Measurements from ENCODE around the gene ANTXR1. TPM values are rescaled to one million over a fixed set of nuclear protein-coding genes. Genes with fewer than 3 reads are reported as not detected.

ANTXR1 gene
- total and polyA plus RNA-seq, 9 of the 15 experiments (the other 6 are each of a cell fraction or from before 2014, with no cell fraction given) = 0.07 to 1.00 (median 0.54) TPM

DNA sequence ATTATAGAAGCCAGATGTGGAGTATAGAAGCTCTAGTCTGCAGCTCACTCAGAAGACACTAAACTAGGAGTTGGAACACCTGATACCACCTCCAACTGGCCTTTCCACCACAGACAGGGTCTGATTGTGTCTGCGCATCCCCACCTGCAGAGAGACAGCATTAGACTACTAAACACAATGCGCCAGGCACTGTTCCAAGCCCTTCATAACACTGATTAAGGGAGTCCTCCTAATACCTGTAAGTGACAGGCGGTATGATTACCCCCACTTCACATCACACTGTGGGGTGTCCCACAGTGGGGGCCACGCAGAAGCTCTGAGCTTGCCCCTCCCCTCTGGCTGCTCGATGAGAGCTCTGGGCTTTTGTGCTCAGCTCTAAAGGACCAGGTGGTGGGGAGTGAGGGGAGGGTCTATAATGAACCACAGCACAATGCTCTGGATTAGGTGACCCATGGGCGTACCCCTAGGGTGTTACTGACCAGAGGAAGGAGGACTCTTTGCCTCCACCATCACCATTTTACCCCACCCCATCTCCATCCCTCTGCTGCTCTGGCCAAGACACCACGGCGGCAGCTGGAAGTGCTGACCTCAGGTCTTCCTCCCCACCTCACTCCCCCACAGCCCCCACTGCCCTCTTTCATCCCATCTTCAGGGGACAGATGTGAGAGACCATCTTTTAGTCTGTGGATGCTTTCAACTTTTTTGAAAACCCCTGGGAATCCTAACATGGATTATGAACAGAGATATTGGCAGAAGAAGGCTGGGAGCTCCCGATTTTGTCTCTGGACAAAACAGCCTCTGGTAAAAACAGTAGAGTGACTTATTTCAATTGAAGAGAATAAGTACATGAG is 228.9 kb downstream of the ANTXR1 start:
- H3K27me3 ChIP-seq (ENCODE audit: control insufficient read depth in 2 of 2, insufficient read depth in 2 of 2, low read length in 2 of 2) = peaks cover 2 to 29% of the 10 kb centered on the region in 2 experiments; a peak in 4 of 5 replicates
- no peak overlapping the region for H2AFZ ChIP-seq (ENCODE audit: low read depth, low read length)
- H3K9ac ChIP-seq (ENCODE audit: insufficient read depth in 1 of 2, low read depth in 2 of 2, low read length in 2 of 2) = no peak overlapping the region
- H3K4me2 ChIP-seq (ENCODE audit: insufficient read depth, low read length) = no peak overlapping the region
- in situ Hi-C loops (cut with MboI) = no loop called here
- H4K20me1 ChIP-seq (replicated peaks; ENCODE audit: control insufficient read depth, insufficient read depth, low read length) = no peaks in the 10 kb centered on the region
- FAIRE-seq (no peak), DNase-seq (ENCODE audit: extremely low read depth in 1 of 4, low spot score in 3 of 4) (no peak), ATAC-seq (no peak)
- no peaks in the 10 kb centered on the region for H3K4me1 ChIP-seq (replicated peaks in 1 of 2; ENCODE audit: control insufficient read depth in 2 of 2, insufficient read depth in 2 of 2, low read length in 2 of 2)
- H3K27ac ChIP-seq (ENCODE audit: extremely low read depth, low read depth, low read length) = no peak overlapping the region
- WGBS (ENCODE audit: insufficient coverage, low coverage, missing lambda C conversion rate) = 0% methylated on average over 9 of the region's 9 CpGs
- BruUV-seq (replicated peaks) = no TSS peak
- ChIA-PET POLR2A (interaction anchor here (0.7 to 1.2 kb wide), 2 partner anchors 17 to 223 kb away, joined by 3 to 7 read pairs; no protein-coding TSS in a partner anchor), CTCF (ENCODE audit: low intra/inter-chr PET ratio) (no interaction called here)
- intact Hi-C loops (cut with micrococcal nuclease) = no loop called here
- H3K9me1 ChIP-seq (ENCODE audit: control insufficient read depth, insufficient read depth, low read length) = no peaks in the 10 kb centered on the region
- H3K79me2 ChIP-seq (ENCODE audit: control insufficient read depth, insufficient read depth, low read length) = no peaks in the 10 kb centered on the region
- H3K4me3 ChIP-seq = no peak overlapping the region
- H3K9me3 ChIP-seq (replicated peaks; ENCODE audit: control insufficient read depth, insufficient read depth, low read depth, low read length) = no peaks in the 10 kb centered on the region
- no peaks in the 10 kb centered on the region for H3K36me3 ChIP-seq (ENCODE audit: control insufficient read depth, insufficient read depth, low read length)
- TF ChIP-seq, protein P1, sequence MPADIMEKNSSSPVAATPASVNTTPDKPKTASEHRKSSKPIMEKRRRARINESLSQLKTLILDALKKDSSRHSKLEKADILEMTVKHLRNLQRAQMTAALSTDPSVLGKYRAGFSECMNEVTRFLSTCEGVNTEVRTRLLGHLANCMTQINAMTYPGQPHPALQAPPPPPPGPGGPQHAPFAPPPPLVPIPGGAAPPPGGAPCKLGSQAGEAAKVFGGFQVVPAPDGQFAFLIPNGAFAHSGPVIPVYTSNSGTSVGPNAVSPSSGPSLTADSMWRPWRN (IDR thresholded peaks at IDR 0.05; ENCODE audit: low read depth) = no peak
- TF ChIP-seq TOE1 (IDR thresholded peaks at IDR 0.05; ENCODE audit: borderline replicate concordance) (no peak), TOE1 (CRISPR knock-in tag; IDR thresholded peaks at IDR 0.05; ENCODE audit: borderline replicate concordance, low read depth) (no peak), POLR3A (IDR thresholded peaks at IDR 0.05; ENCODE audit: borderline replicate concordance, extremely low read depth, insufficient read depth, insufficient read length) (no peak), CBFA2T2 (conservative IDR thresholded peaks at IDR 0.05) (no peak)
- TF ChIP-seq, protein P2, sequence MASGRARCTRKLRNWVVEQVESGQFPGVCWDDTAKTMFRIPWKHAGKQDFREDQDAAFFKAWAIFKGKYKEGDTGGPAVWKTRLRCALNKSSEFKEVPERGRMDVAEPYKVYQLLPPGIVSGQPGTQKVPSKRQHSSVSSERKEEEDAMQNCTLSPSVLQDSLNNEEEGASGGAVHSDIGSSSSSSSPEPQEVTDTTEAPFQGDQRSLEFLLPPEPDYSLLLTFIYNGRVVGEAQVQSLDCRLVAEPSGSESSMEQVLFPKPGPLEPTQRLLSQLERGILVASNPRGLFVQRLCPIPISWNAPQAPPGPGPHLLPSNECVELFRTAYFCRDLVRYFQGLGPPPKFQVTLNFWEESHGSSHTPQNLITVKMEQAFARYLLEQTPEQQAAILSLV (tag; IDR thresholded peaks at IDR 0.05) = no peak
- TF ChIP-seq, protein P3, sequence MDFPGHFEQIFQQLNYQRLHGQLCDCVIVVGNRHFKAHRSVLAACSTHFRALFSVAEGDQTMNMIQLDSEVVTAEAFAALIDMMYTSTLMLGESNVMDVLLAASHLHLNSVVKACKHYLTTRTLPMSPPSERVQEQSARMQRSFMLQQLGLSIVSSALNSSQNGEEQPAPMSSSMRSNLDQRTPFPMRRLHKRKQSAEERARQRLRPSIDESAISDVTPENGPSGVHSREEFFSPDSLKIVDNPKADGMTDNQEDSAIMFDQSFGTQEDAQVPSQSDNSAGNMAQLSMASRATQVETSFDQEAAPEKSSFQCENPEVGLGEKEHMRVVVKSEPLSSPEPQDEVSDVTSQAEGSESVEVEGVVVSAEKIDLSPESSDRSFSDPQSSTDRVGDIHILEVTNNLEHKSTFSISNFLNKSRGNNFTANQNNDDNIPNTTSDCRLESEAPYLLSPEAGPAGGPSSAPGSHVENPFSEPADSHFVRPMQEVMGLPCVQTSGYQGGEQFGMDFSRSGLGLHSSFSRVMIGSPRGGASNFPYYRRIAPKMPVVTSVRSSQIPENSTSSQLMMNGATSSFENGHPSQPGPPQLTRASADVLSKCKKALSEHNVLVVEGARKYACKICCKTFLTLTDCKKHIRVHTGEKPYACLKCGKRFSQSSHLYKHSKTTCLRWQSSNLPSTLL (IDR thresholded peaks at IDR 0.05) = no peak
- TF ChIP-seq, protein P4, sequence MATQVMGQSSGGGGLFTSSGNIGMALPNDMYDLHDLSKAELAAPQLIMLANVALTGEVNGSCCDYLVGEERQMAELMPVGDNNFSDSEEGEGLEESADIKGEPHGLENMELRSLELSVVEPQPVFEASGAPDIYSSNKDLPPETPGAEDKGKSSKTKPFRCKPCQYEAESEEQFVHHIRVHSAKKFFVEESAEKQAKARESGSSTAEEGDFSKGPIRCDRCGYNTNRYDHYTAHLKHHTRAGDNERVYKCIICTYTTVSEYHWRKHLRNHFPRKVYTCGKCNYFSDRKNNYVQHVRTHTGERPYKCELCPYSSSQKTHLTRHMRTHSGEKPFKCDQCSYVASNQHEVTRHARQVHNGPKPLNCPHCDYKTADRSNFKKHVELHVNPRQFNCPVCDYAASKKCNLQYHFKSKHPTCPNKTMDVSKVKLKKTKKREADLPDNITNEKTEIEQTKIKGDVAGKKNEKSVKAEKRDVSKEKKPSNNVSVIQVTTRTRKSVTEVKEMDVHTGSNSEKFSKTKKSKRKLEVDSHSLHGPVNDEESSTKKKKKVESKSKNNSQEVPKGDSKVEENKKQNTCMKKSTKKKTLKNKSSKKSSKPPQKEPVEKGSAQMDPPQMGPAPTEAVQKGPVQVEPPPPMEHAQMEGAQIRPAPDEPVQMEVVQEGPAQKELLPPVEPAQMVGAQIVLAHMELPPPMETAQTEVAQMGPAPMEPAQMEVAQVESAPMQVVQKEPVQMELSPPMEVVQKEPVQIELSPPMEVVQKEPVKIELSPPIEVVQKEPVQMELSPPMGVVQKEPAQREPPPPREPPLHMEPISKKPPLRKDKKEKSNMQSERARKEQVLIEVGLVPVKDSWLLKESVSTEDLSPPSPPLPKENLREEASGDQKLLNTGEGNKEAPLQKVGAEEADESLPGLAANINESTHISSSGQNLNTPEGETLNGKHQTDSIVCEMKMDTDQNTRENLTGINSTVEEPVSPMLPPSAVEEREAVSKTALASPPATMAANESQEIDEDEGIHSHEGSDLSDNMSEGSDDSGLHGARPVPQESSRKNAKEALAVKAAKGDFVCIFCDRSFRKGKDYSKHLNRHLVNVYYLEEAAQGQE (IDR thresholded peaks at IDR 0.05; ENCODE audit: borderline replicate concordance) = no peak
- TF ChIP-seq, protein P4 (CRISPR knock-in tag; IDR thresholded peaks at IDR 0.05; ENCODE audit: low read depth) = no peak
